ENCODE results near the gene MEGF6.

MEGF6 gene

GRCh38 chr1:3540876-3541275 is 70.4 kb downstream of the MEGF6 start:
- DNase-seq (ENCODE audit: low read depth in 3 of 3), result no peak

- DNase-seq (ENCODE audit: low read depth in 3 of 3), result no peak
Observed at GRCh38 chr1:3539707-3540425, 71.4 kb downstream of the MEGF6 start.

- no peak for DNase-seq (ENCODE audit: low read depth in 3 of 3)
Observed at GRCh38 chr1:3537359-3537758, 73.9 kb downstream of the MEGF6 start.

DNA sequence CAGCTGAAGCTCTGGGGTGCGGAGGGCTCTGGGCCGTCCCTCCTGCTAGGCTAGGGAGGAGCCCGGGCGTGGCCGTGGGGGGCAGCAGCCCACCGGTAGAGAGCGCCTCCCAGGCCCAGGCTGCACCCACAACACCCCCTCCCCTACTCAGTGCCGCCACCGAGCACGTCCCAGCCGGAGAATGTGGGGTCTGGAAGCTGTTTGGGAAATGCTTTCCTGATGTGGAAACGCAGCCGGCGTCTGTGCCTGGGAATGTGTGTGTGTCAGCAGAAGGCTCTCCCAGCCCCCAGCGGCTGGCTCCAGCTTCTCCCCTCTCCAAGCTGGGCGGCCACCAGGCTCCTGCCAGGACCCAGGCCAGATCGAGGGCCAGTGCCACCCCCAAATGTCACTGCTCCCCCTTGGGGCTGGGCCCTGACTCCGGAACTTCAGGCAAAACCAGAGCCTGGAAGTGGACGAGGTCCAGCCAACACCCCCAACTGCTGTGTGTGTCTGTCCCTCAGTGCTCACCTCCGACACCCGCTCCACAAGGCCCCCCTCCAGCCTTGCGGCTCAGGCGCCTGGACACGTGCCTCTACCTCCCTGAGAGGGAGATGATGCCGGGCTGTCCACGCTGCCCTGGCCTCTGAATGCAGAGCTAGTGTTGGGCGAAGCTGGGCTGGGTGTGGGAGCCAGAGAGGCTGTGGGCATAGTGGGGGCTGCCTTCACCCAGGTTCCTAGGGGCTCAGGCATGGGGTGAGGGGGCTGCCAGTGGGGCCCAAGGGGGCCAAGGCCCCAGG is 74.7 kb downstream of the MEGF6 start:
- DNase-seq (ENCODE audit: low read depth in 3 of 3), result no peak

DNA sequence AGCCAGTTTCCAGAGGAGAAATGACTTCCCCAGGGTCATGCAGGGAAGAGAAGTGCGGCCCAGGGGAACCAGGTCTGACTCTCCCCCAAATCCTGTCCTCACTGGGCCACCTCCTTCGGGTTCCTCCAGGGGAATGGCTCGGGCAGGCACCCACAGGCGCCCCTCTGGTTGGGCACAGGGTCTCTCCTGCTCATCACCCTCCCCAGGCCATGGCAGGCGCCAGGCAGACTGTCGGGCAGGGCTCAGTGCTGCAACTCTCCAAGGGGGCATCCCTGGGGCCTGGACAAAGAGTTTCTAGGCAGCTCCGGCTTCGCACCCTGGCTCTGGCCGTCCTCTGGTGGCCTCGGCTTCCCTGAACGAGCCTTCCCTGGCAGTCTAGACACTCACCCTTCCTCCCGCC is 75.6 kb downstream of the MEGF6 start:
- no peak for DNase-seq (ENCODE audit: low read depth in 3 of 3)

GRCh38 chr1:3534803-3535637 is 76.3 kb downstream of the MEGF6 start:
- DNase-seq (ENCODE audit: low read depth in 3 of 3), result no peak

GRCh38 chr1:3533067-3534048 is 78.0 kb downstream of the MEGF6 start:
- DNase-seq (ENCODE audit: low read depth in 3 of 3), result no peak

- no peak for DNase-seq (ENCODE audit: low read depth in 3 of 3)
Observed at GRCh38 chr1:3531928-3532327, 79.4 kb downstream of the MEGF6 start.

DNA sequence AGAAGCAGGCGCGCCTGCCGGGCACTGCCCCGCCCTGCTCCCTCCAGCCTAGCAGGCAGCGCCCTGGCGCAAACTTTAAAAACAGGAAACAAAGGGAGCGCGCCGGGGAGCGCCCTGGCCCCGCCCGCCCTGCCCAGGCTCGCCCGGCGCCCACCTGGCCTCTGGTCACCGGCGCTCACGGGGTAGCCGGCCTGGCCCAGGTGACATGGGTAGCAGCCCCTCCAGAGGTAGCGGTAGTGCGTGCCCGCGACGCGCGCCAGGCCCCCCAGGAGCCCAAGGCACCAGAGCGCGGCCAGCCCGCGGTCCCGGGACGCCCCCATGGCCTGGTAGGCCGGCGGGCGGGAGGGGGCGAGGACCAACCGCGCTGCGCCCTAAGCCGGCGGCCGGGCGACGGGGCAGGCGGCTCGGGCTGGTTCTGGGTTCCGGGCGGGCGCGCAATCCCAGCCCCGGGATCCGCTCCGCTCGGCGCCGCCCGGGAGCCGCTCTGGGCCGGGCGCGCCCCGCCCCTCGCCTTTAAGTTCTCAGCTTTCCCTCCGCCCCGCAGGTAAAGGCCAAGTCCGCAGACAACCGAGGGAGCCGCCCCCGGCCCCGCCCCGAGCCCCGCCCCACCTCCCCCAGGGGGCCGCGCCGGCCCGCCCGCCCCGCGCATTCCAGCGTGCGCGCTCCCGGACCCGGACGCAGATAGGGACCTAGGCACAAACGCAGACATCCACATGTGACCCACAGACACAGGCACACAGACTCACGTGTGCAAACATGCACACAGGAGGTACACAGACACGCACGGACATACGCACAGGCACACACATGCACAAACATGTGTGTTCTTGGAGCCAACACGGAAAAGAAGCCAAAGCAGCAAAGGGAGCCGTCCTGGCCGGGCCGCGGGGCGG is 80.1 kb downstream of the MEGF6 start:
- peak; percentile 51 to 67 (median 66) for DNase-seq (ENCODE audit: low read depth in 3 of 3)

- DNase-seq (ENCODE audit: low read depth in 3 of 3), result no peak
Observed at GRCh38 chr1:3530086-3530925, 81.0 kb downstream of the MEGF6 start.

GRCh38 chr1:3529099-3529729 is 82.1 kb downstream of the MEGF6 start:
- no peak for DNase-seq (ENCODE audit: low read depth in 3 of 3)

DNA sequence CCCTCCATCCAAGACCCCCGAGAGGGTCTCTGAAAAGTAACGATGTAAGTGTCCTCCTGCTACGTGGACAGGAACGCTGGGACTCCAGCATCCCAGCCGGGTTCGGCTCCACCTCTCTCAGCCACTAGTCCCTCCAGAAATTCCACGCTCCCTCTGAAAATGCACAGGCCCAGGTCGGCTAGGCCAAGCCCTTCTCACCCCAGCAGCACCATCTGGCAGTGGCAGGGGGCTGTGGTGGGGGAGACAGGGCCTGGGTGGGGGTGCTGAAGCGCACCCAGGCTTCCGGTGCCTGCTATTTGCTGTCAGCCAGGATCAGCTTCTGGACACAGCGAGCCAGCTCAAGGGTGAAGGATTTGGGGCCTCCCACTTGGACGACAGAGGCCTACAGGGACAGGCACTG is 83.5 kb downstream of the MEGF6 start:
- no peak for DNase-seq (ENCODE audit: low read depth in 3 of 3)

DNA sequence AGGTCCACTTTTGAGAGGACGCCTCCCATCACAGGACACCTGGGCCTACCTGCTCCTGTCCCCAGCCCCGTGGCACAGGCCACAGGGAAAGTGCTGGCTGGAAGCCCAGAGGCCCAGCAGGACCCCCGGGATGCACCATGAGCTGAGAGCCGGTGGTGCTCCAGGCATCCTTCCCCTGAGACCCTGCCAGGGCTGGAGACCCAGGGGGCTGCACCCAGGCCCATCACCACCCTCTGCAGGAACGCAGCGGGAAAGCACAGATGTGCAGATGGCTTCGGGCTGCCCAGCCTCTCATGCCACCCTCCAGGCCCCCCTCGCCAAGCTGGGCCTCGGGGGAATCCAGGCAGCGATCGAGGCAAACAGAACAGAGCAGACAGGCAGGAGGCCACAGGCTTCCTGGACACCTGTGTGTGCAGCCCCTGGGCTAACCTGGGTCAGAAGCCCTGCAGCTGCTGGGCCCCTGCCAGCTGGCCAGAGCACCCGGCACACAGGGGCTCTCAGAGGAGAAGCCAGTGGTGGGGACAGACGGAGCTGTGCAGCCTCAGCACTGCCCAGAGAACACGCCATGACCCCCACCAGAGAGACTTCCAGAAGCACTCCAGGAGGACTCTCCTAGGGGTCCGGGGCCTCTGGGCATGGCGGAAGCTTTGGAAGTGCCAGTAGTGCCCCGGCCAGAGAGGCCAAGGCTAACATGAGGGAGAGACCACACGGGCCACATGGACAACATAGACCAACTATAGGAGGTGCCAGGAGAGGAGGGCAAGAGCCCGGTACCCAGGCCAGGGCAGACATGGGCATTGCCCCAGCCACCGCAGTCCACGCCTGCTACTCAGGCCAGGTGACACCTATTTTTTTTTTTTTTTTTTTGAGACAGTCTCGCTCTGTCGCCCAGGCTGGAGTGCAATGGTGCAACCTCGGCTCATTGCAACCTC is 85.5 kb downstream of the MEGF6 start:
- no peak for DNase-seq (ENCODE audit: low read depth in 3 of 3)

GRCh38 chr1:3524556-3525203 is 86.6 kb downstream of the MEGF6 start:
- DNase-seq (ENCODE audit: low read depth in 3 of 3), result no peak

GRCh38 chr1:3523980-3524379 is 87.3 kb downstream of the MEGF6 start:
- DNase-seq (ENCODE audit: low read depth in 3 of 3), result no peak

DNA sequence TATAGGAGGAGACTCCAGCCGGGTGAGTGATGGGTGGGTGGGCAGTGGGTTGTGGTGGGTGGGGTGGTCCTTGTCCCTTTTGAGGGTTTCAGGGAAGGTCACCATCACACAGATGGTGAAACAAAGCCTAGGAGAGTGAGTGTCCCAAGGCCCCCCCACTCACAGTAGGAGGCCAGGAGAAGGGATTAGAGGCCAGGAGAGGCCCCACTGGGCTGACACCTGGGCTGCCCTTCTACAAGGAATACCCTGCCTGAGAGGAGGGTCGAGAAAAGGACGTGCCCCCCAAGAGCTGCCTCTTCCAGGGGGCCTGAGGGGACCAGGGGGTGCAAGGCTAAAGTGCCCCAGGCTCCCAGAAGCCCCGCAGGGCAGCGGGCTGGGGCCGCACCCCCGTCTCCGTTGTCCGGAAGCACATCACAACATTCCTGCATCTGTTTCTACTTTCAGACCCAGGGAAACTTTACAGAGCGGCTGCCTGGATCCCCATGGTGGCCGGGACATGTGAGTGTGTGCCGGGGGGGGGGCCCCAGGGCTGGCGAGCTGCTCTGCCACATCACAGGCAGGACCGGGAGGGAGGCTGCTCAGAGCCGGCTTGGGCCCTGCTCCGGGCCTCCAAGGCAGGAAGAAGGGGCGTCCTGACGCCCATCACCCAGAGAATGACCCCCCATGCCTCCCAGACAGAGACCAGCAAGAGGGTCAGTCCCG is 88.6 kb downstream of the MEGF6 start:
- DNase-seq (ENCODE audit: low read depth in 3 of 3), result no peak

DNA sequence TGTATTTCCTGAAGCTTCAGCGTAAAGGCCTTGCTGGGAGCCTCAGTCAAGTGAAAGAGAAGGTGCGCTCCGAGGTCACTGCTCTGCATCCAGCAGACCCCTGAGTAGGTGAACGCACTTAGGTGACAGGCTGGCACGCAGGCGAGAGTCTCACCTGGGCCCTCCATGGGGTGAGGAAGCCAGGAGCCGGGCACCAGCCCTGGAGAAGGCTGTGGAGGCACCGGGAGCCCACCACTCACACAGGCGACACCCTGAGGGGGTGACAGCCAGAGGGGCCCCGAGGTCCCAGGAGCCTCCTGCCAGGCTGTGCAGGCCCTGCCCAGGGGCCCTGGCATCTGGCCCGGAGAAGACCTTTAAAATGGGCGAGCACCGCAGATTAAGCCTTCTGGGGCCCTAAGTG is 89.2 kb downstream of the MEGF6 start:
- DNase-seq (ENCODE audit: low read depth in 3 of 3), result no peak

All from stimulated activated CD4-positive, alpha-beta T cell treated with anti-CD3 and anti-CD28 coated beads, TNF-alpha, amount 100 ng/mL, for 4 hours (primary cell).